ENCODE results near the gene SF3B1.
A peak's percentile ranks its signal among the peaks of the same experiment; 100 is the strongest.
"Not testable (repeated sequence)": the region's sequence is repeated elsewhere in the genome, so short reads cannot be mapped to it uniquely, and the experiment has no call there.

The SF3B1 gene

GRCh38 chr2:197416268-197416667, 18.6 kb downstream of the SF3B1 start:
- ATAC-seq (no peak), DNase-seq (no peak)
- no peaks in the 10 kb centered on the region for H3K9me3 Mint-ChIP-seq
- no peaks in the 10 kb centered on the region for H3K27me3 Mint-ChIP-seq
- H3K4me1 Mint-ChIP-seq, result peaks cover 7% of the 10 kb centered on the region
- peak overlapping the region in 1 of 2 donors; percentile 74 for H3K27ac Mint-ChIP-seq
- H3K4me3 Mint-ChIP-seq, result no peak overlapping the region

- ATAC-seq, result no peak
- no peak for DNase-seq
- H3K27ac Mint-ChIP-seq, result peak overlapping the region in 1 of 2 donors; percentile 30
- H3K9me3 Mint-ChIP-seq, result no peaks in the 10 kb centered on the region
- H3K4me3 Mint-ChIP-seq, result no peak overlapping the region
- H3K27me3 Mint-ChIP-seq, result no peaks in the 10 kb centered on the region
- no peaks in the 10 kb centered on the region for H3K4me1 Mint-ChIP-seq
These were observed 20.3 kb downstream of the SF3B1 start for GRCh38 chr2:197414515-197414914.

GRCh38 chr2:197414039-197414438, 20.8 kb downstream of the SF3B1 start:
- no peaks in the 10 kb centered on the region for H3K4me1 Mint-ChIP-seq
- ATAC-seq, result no peak

GRCh38 chr2:197405582-197405981, 29.2 kb downstream of the SF3B1 start:
- no peaks in the 10 kb centered on the region for H3K4me1 Mint-ChIP-seq
- H3K9me3 Mint-ChIP-seq, result no peaks in the 10 kb centered on the region

More at GRCh38 chr2:197414039-197414438, 20.8 kb downstream of the SF3B1 start:
- no peaks in the 10 kb centered on the region for H3K27me3 Mint-ChIP-seq
- no peak overlapping the region for H3K4me3 Mint-ChIP-seq
- peak overlapping the region in 1 of 2 donors; percentile 82 for H3K27ac Mint-ChIP-seq
- H3K9me3 Mint-ChIP-seq, result no peaks in the 10 kb centered on the region
- no peak for DNase-seq

GRCh38 chr2:197399887-197400540, 34.8 kb downstream of the SF3B1 start:
- DNase-seq, result no peak
- ATAC-seq, result no peak
- no peak overlapping the region for H3K4me3 Mint-ChIP-seq
- no peak overlapping the region for H3K27ac Mint-ChIP-seq
- no peaks in the 10 kb centered on the region for H3K4me1 Mint-ChIP-seq
- no peaks in the 10 kb centered on the region for H3K27me3 Mint-ChIP-seq
- H3K9me3 Mint-ChIP-seq, result no peaks in the 10 kb centered on the region

More at GRCh38 chr2:197405582-197405981, 29.2 kb downstream of the SF3B1 start:
- no peak for ATAC-seq
- DNase-seq, result no peak
- Mint-ChIP-seq H3K27ac (no peak overlapping the region), H3K27me3 (no peaks in the 10 kb centered on the region), H3K4me3 (no peak overlapping the region)

- DNase-seq (no peak), ATAC-seq (no peak)
- H3K27me3 Mint-ChIP-seq, result no peaks in the 10 kb centered on the region
- H3K27ac Mint-ChIP-seq, result no peak overlapping the region
- H3K9me3 Mint-ChIP-seq, result no peaks in the 10 kb centered on the region
- H3K4me1 Mint-ChIP-seq, result no peaks in the 10 kb centered on the region
- no peak overlapping the region for H3K4me3 Mint-ChIP-seq
These were observed 35.9 kb downstream of the SF3B1 start for GRCh38 chr2:197398913-197399312.

- H3K4me1 Mint-ChIP-seq, result no peaks in the 10 kb centered on the region
- no peak overlapping the region for H3K4me3 Mint-ChIP-seq
- DNase-seq, result no peak
- ATAC-seq, result no peak
- H3K9me3 Mint-ChIP-seq, result no peaks in the 10 kb centered on the region
- no peak overlapping the region for H3K27ac Mint-ChIP-seq
- H3K27me3 Mint-ChIP-seq, result peaks cover 4% of the 10 kb centered on the region
These were observed 43.6 kb downstream of the SF3B1 start for GRCh38 chr2:197391220-197391717.

- Mint-ChIP-seq H3K4me3 (no peak overlapping the region), H3K27me3 (peaks cover 7% of the 10 kb centered on the region), H3K4me1 (peaks cover 6% of the 10 kb centered on the region), H3K9me3 (no peaks in the 10 kb centered on the region), H3K27ac (no peak overlapping the region)
- DNase-seq, result no peak
- no peak for ATAC-seq
These were observed 45.8 kb downstream of the SF3B1 start for GRCh38 chr2:197388866-197389587.

GRCh38 chr2:197387179-197387578, 47.6 kb downstream of the SF3B1 start:
- Mint-ChIP-seq H3K27ac (peak overlapping the region in 1 of 2 donors; percentile 84), H3K4me3 (no peak overlapping the region), H3K9me3 (no peaks in the 10 kb centered on the region), H3K4me1 (peaks cover 6% of the 10 kb centered on the region), H3K27me3 (peaks cover 7% of the 10 kb centered on the region)
- ATAC-seq, result no peak
- DNase-seq, result no peak

GRCh38 chr2:197386242-197386641, 48.6 kb downstream of the SF3B1 start:
- peaks cover 7% of the 10 kb centered on the region for H3K27me3 Mint-ChIP-seq
- H3K27ac Mint-ChIP-seq, result peak overlapping the region in 1 of 2 donors; percentile 38
- H3K4me1 Mint-ChIP-seq, result peaks cover 6% of the 10 kb centered on the region
- no peak overlapping the region for H3K4me3 Mint-ChIP-seq
- ATAC-seq, result no peak
- no peak for DNase-seq
- H3K9me3 Mint-ChIP-seq, result no peaks in the 10 kb centered on the region

- DNase-seq (no peak), ATAC-seq (no peak)
- Mint-ChIP-seq H3K27ac (no peak overlapping the region), H3K4me3 (no peak overlapping the region), H3K9me3 (no peaks in the 10 kb centered on the region), H3K27me3 (peaks cover 8% of the 10 kb centered on the region), H3K4me1 (peaks cover 6% of the 10 kb centered on the region)
These were observed 51.0 kb downstream of the SF3B1 start for GRCh38 chr2:197383825-197384224.

- DNase-seq (no peak), ATAC-seq (no peak)
- H3K9me3 Mint-ChIP-seq, result no peaks in the 10 kb centered on the region
- H3K4me1 Mint-ChIP-seq, result peaks cover 22% of the 10 kb centered on the region
- H3K27me3 Mint-ChIP-seq, result peaks cover 13% of the 10 kb centered on the region
- no peak overlapping the region for H3K27ac Mint-ChIP-seq
- H3K4me3 Mint-ChIP-seq, result no peak overlapping the region
These were observed 53.2 kb downstream of the SF3B1 start for GRCh38 chr2:197381641-197382040.

- not testable (repeated sequence) for H3K27me3 Mint-ChIP-seq, ATAC-seq, H3K27ac Mint-ChIP-seq, H3K9me3 Mint-ChIP-seq, DNase-seq, H3K4me3 Mint-ChIP-seq
- peaks cover 22% of the 10 kb centered on the region for H3K4me1 Mint-ChIP-seq
These were observed 54.9 kb downstream of the SF3B1 start for GRCh38 chr2:197379918-197380309.

GRCh38 chr2:197379308-197379917, 55.4 kb downstream of the SF3B1 start:
- ATAC-seq, DNase-seq, H3K27ac Mint-ChIP-seq, H3K9me3 Mint-ChIP-seq, H3K4me3 Mint-ChIP-seq, H3K27me3 Mint-ChIP-seq: not testable (repeated sequence)
- H3K4me1 Mint-ChIP-seq, result peaks cover 23% of the 10 kb centered on the region

GRCh38 chr2:197378494-197379307, 56.1 kb downstream of the SF3B1 start:
- Mint-ChIP-seq H3K27ac (peak overlapping the region in 1 of 2 donors; percentile 40), H3K9me3 (no peaks in the 10 kb centered on the region), H3K27me3 (peaks cover 6% of the 10 kb centered on the region), H3K4me1 (peaks cover 26% of the 10 kb centered on the region), H3K4me3 (peak overlapping the region in 1 of 2 donors; percentile 50)
- DNase-seq (peak; percentile 53 to 64), ATAC-seq (peak; percentile 78)

Data from stimulated activated naive CD8-positive, alpha-beta T cell treated with anti-CD3 and anti-CD28 coated beads, Interleukin-15, amount 100 ng/mL, for 72 hours (primary cell).